ENCODE measurements around the gene ARHGAP18. TPM values are rescaled to one million over a fixed set of nuclear protein-coding genes. Genes with fewer than 3 reads are reported as not detected.

The ARHGAP18 gene
- total RNA-seq, 1 experiment from 2014 or later = 2.4 TPM

- H3K9ac ChIP-seq (ENCODE audit: extremely low read depth, insufficient read length, low read length) = no peak overlapping the region
- no peak overlapping the region for H2BK15ac ChIP-seq (ENCODE audit: low read depth, low read length)
- no peak overlapping the region for H3K18ac ChIP-seq (ENCODE audit: insufficient read length, low read depth, low read length)
- H3T11ph ChIP-seq (ENCODE audit: low read length) = no peak overlapping the region
- H3K14ac ChIP-seq (ENCODE audit: insufficient read depth, low read length) = no peak overlapping the region
- H3K27me3 Mint-ChIP-seq (ENCODE audit: low read depth) = no peaks in the 10 kb centered on the region
- no peaks in the 10 kb centered on the region for H3K27me3 ChIP-seq (ENCODE audit: insufficient read depth, low read length)
- H3K23me2 ChIP-seq (ENCODE audit: insufficient read length, low read depth, low read length, poor library complexity, severe bottlenecking) = no peaks in the 10 kb centered on the region
- TF ChIP-seq CTCF (conservative IDR thresholded peaks at IDR 0.05) = no peak
- no peaks in the 10 kb centered on the region for H4K20me1 ChIP-seq (ENCODE audit: control insufficient read depth, insufficient read depth, insufficient read length)
- WGBS (ENCODE audit: extremely low coverage, insufficient read length, low lambda C conversion rate) = no CpG with 5 or more reads among the region's 6 CpGs
- no peak overlapping the region for H2BK120ac ChIP-seq (ENCODE audit: low read depth, low read length, poor library complexity, severe bottlenecking)
- no peak overlapping the region for H3K56ac ChIP-seq (ENCODE audit: insufficient read length, low read depth, low read length)
- H2AFZ ChIP-seq (ENCODE audit: low read length) = no peak overlapping the region
- no peak overlapping the region for H4K8ac ChIP-seq (replicated peaks; ENCODE audit: insufficient read length, low read depth, low read length)
- H4K91ac ChIP-seq (ENCODE audit: insufficient read length, low read depth, low read length) = no peak overlapping the region
- H3K79me1 ChIP-seq (ENCODE audit: insufficient read depth, low read depth, low read length, poor library complexity, severe bottlenecking) = no peaks in the 10 kb centered on the region
- no peak overlapping the region for H2BK12ac ChIP-seq (ENCODE audit: insufficient read length, low read depth, low read length)
- no peak for DNase-seq
- no peak overlapping the region for H3K27ac ChIP-seq (ENCODE audit: insufficient read length, low read depth, low read length)
- no peaks in the 10 kb centered on the region for H3K4me1 ChIP-seq (ENCODE audit: insufficient read depth, low read length)
- H2BK5ac ChIP-seq (ENCODE audit: insufficient read length, low read length) = no peak overlapping the region
- H2BK20ac ChIP-seq (ENCODE audit: low read depth, low read length, poor library complexity, severe bottlenecking) = no peak overlapping the region
- H3K4me2 ChIP-seq (ENCODE audit: insufficient read depth, insufficient read length, low read length) = no peak overlapping the region
- H3K23ac ChIP-seq (ENCODE audit: insufficient read length, low read depth, low read length) = no peak overlapping the region
- H2AK5ac ChIP-seq (ENCODE audit: insufficient read length, low read length) = no peak overlapping the region
- no peaks in the 10 kb centered on the region for H3K9me3 Mint-ChIP-seq
- H3K9me3 ChIP-seq (ENCODE audit: control insufficient read depth, low read depth, low read length) = no peaks in the 10 kb centered on the region
- H3K27ac Mint-ChIP-seq = no peak overlapping the region
- no peak overlapping the region for H4K5ac ChIP-seq (ENCODE audit: insufficient read length, low read depth, low read length)
- no peaks in the 10 kb centered on the region for H3K79me2 ChIP-seq (ENCODE audit: insufficient read depth, low read length)
- no peak overlapping the region for H3K4ac ChIP-seq (ENCODE audit: low read depth, low read length)
- H3K4me3 Mint-ChIP-seq = no peak overlapping the region
- H3K4me1 Mint-ChIP-seq = peaks cover 18 to 19% of the 10 kb centered on the region in 2 experiments
- no peaks in the 10 kb centered on the region for H3K36me3 Mint-ChIP-seq (ENCODE audit: insufficient read depth in 1 of 3, low read depth in 3 of 3)
These were observed 102.3 kb downstream of the ARHGAP18 start for GRCh38 chr6:129607581-129608186.
